Regular cardiac myocyte (primary cell): ENCODE results near the gene METAP2. TPM values are rescaled to one million over a fixed set of nuclear protein-coding genes. Genes with fewer than 3 reads are reported as not detected.

Experiments used
- total RNA-seq: library from RNA; depleted of rRNA; stranded (reverse); fragments of >200 nt; gene quantifications from 2 replicates; pipeline ENCODE4 v1.2.3, GENCODE V29; 2014

METAP2 gene
- 57.8 and 91.1 TPM in 2 replicates for total RNA-seq

GRCh38 chr12:95473884-95474659 is at the start of gene METAP2:
Gene METAP2 (plus strand): TSS chr12:95474152. CDS start chr12:95474180, 28 bp downstream.

GRCh38 chr12:95551305-95551704 is 77.4 kb downstream of the METAP2 start, which contains the start of gene USP44:
Gene USP44 (minus strand): TSS chr12:95551476. CDS start chr12:95534256, 17,220 bp downstream.

Other genes with a start within 250 kb of the METAP2 start
- 0.58 and 1.1 TPM in 2 replicates for gene USP44, start 77.3 kb downstream of the METAP2 start, total RNA-seq